ENCODE data around the gene COX14.

DNA sequence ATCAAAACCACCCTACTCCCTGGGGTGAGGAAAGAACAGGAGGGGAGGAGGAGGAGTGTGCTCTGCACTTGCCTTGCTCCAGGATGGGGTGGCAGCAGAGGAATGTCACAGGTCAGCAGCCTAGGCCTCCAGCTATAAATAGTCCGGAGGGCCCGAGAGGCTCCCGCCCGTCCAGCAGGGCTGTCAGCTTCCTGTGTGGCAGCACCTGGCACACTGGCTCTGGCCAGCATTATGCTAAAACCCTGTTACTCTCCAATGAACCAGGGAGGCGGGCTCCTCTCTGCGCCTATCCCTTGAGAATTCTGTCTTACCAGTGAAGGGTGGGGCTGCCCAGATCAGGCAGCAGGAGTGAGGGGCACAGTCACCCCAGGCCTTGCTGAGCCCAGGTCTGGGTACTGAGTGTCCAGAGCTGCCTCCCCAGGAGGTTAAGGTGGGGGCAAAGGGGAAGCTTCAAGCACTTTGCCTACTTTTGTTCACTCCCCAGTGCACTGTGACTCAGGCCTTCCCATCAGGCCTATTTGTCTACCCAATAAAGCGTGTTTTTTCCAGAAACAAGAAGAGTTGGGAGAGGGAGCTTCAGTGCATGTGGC lies 1.2 kb upstream of the COX14 start:
- TF ChIP-seq POLR2AphosphoS5 (IDR thresholded peaks at IDR 0.05; ENCODE audit: borderline replicate concordance, low read depth, low read length): no peak
- no peak for TF ChIP-seq FOXP2 (optimal IDR thresholded peaks at IDR 0.05; ENCODE audit: control extremely low read depth, extremely low read length, insufficient read depth)
